Activated T-cell treated with anti-CD3 and anti-CD28 coated beads, Interleukin-2, amount 50 U/mL, for 72 hours (primary cell): ENCODE results near the gene SLC8A3. TPM values are rescaled to one million over a fixed set of nuclear protein-coding genes. Genes with fewer than 3 reads are reported as not detected.

Source experiments
- ATAC-seq, 2 donors: fragments of 150-1000 bp; cut with Tn5 transposase; replicated peaks in 1 of 2; 2 replicates each; pipeline ENCODE4 v1.10.0; 2021; ENCODE audit warnings: moderate library complexity in 2 of 2, mild to moderate bottlenecking in 1 of 2
- DNase-seq, 2 donors: peaks; one replicate each; pipeline ENCODE4 v3.0.0; 2021 to 2022; ENCODE audit warnings: mixed read lengths in 1 of 2
- H3K27ac Mint-ChIP-seq: one replicate; pipeline ENCODE4 v1.8.0; 2022; ENCODE audit warnings: mild to moderate bottlenecking, moderate library complexity, mixed read lengths
- H3K27me3 Mint-ChIP-seq: one replicate; pipeline ENCODE4 v1.8.0; 2022; ENCODE audit warnings: low read depth, mixed read lengths
- H3K36me3 Mint-ChIP-seq, 2 donors: one replicate each; pipeline ENCODE4 v1.8.0; 2022; ENCODE audit warnings: mixed read lengths in 2 of 2, mild to moderate bottlenecking in 1 of 2; ENCODE audit not compliant: insufficient read depth in 2 of 2
- H3K4me1 Mint-ChIP-seq: one replicate; pipeline ENCODE4 v1.8.0; 2022; ENCODE audit warnings: low read depth, mixed read lengths
- H3K4me3 Mint-ChIP-seq, 2 donors: one replicate each; pipeline ENCODE4 v1.8.0; 2022; ENCODE audit warnings: mild to moderate bottlenecking in 2 of 2, mixed read lengths in 2 of 2, moderate library complexity in 2 of 2
- H3K9me3 Mint-ChIP-seq, 2 donors: one replicate each; pipeline ENCODE4 v1.8.0; 2022; ENCODE audit warnings: mixed read lengths in 2 of 2
- total RNA-seq, 2 donors: library from RNA; stranded (reverse); gene quantifications; one replicate each; pipeline ENCODE4 v1.2.3, GENCODE V29; 2022

SLC8A3 gene
- total RNA-seq, 2 donors from 2014 or later, result 0.55 to 0.93 TPM

- DNase-seq, result no peak
- no peak for ATAC-seq
- no peak overlapping the region for H3K4me3 Mint-ChIP-seq
- peaks cover 76% of the 10 kb centered on the region for H3K27me3 Mint-ChIP-seq
- H3K36me3 Mint-ChIP-seq, result no peaks in the 10 kb centered on the region
- H3K9me3 Mint-ChIP-seq, result peaks cover 0 to 4% of the 10 kb centered on the region in 2 donors
- peaks cover 10% of the 10 kb centered on the region for H3K4me1 Mint-ChIP-seq
- H3K27ac Mint-ChIP-seq, result no peak overlapping the region
Measured at GRCh38 chr14:70192915-70193314, 4.2 kb upstream of the SLC8A3 start.

- H3K27me3 Mint-ChIP-seq, result peaks cover 82% of the 10 kb centered on the region
- ATAC-seq (no peak), DNase-seq (no peak)
- H3K36me3 Mint-ChIP-seq, result peaks cover 1 to 2% of the 10 kb centered on the region in 2 donors
- H3K4me3 Mint-ChIP-seq, result no peak overlapping the region
- no peak overlapping the region for H3K27ac Mint-ChIP-seq
- H3K9me3 Mint-ChIP-seq, result peaks cover 0 to 4% of the 10 kb centered on the region in 2 donors
- H3K4me1 Mint-ChIP-seq, result peaks cover 20% of the 10 kb centered on the region
Measured at GRCh38 chr14:70190156-70190555, 1.4 kb upstream of the SLC8A3 start.

GRCh38 chr14:70189456-70190077 is 816 bp upstream of the SLC8A3 start:
- Mint-ChIP-seq H3K9me3 (peaks cover 0 to 4% of the 10 kb centered on the region in 2 donors), H3K4me3 (peak overlapping the region; percentile 72 to 80), H3K4me1 (peaks cover 20% of the 10 kb centered on the region), H3K27me3 (peaks cover 79% of the 10 kb centered on the region), H3K36me3 (peaks cover 1 to 2% of the 10 kb centered on the region in 2 donors), H3K27ac (no peak overlapping the region)
- DNase-seq, result no peak
- no peak for ATAC-seq

- Mint-ChIP-seq H3K4me1 (peaks cover 20% of the 10 kb centered on the region), H3K27ac (no peak overlapping the region), H3K27me3 (peaks cover 67% of the 10 kb centered on the region), H3K9me3 (no peaks in the 10 kb centered on the region), H3K4me3 (peak overlapping the region; percentile 77 to 89), H3K36me3 (peaks cover 1 to 2% of the 10 kb centered on the region in 2 donors)
- DNase-seq (peak; percentile 33 to 39), ATAC-seq (peak; percentile 57 to 62)
Measured at GRCh38 chr14:70188322-70188658, 461 bp downstream of the SLC8A3 start.

GRCh38 chr14:70186900-70187451 is 1.8 kb downstream of the SLC8A3 start:
- peaks cover 1 to 2% of the 10 kb centered on the region in 2 donors for H3K36me3 Mint-ChIP-seq
- ATAC-seq (no peak), DNase-seq (peak; percentile 15 to 17)
- H3K9me3 Mint-ChIP-seq, result no peaks in the 10 kb centered on the region
- H3K27ac Mint-ChIP-seq, result no peak overlapping the region
- peaks cover 20% of the 10 kb centered on the region for H3K4me1 Mint-ChIP-seq
- peaks cover 61% of the 10 kb centered on the region for H3K27me3 Mint-ChIP-seq
- peak overlapping the region; percentile 77 to 89 for H3K4me3 Mint-ChIP-seq

- H3K4me3 Mint-ChIP-seq, result no peak overlapping the region
- H3K36me3 Mint-ChIP-seq, result peaks cover 1 to 2% of the 10 kb centered on the region in 2 donors
- no peak for ATAC-seq
- H3K27ac Mint-ChIP-seq, result no peak overlapping the region
- H3K4me1 Mint-ChIP-seq, result peaks cover 12% of the 10 kb centered on the region
- H3K9me3 Mint-ChIP-seq, result no peaks in the 10 kb centered on the region
- H3K27me3 Mint-ChIP-seq, result peaks cover 33% of the 10 kb centered on the region
- no peak for DNase-seq
Measured at GRCh38 chr14:70183991-70184390, 4.8 kb downstream of the SLC8A3 start.

- Mint-ChIP-seq H3K36me3 (peaks cover 1 to 2% of the 10 kb centered on the region in 2 donors), H3K4me3 (no peak overlapping the region), H3K27ac (no peak overlapping the region), H3K9me3 (peaks cover 0 to 2% of the 10 kb centered on the region in 2 donors), H3K27me3 (peaks cover 31% of the 10 kb centered on the region), H3K4me1 (no peaks in the 10 kb centered on the region)
- ATAC-seq (no peak), DNase-seq (no peak)
Measured at GRCh38 chr14:70181276-70181675, 7.5 kb downstream of the SLC8A3 start.

- Mint-ChIP-seq H3K36me3 (peaks cover 0 to 2% of the 10 kb centered on the region in 2 donors), H3K27ac (no peak overlapping the region), H3K4me3 (no peak overlapping the region), H3K4me1 (no peaks in the 10 kb centered on the region), H3K27me3 (peaks cover 26% of the 10 kb centered on the region), H3K9me3 (peaks cover 0 to 2% of the 10 kb centered on the region in 2 donors)
- ATAC-seq (no peak), DNase-seq (no peak)
Measured at GRCh38 chr14:70180718-70181117, 8.0 kb downstream of the SLC8A3 start.

GRCh38 chr14:70177081-70177800 is 11.5 kb downstream of the SLC8A3 start:
- no peaks in the 10 kb centered on the region for H3K4me1 Mint-ChIP-seq

GRCh38 chr14:70173569-70173968 is 15.2 kb downstream of the SLC8A3 start:
- Mint-ChIP-seq H3K27me3 (peaks cover 28% of the 10 kb centered on the region), H3K9me3 (peaks cover 0 to 2% of the 10 kb centered on the region in 2 donors), H3K4me3 (no peak overlapping the region), H3K27ac (no peak overlapping the region), H3K4me1 (no peaks in the 10 kb centered on the region), H3K36me3 (no peaks in the 10 kb centered on the region)
- DNase-seq, result no peak
- ATAC-seq, result no peak

More at GRCh38 chr14:70177081-70177800, 11.5 kb downstream of the SLC8A3 start:
- Mint-ChIP-seq H3K27ac (no peak overlapping the region), H3K4me3 (no peak overlapping the region), H3K36me3 (no peaks in the 10 kb centered on the region), H3K9me3 (peaks cover 0 to 2% of the 10 kb centered on the region in 2 donors), H3K27me3 (peaks cover 24% of the 10 kb centered on the region)
- ATAC-seq (no peak), DNase-seq (no peak)

- peaks cover 17% of the 10 kb centered on the region for H3K27me3 Mint-ChIP-seq
Measured at GRCh38 chr14:70171726-70172125, 17.0 kb downstream of the SLC8A3 start.

GRCh38 chr14:70170976-70171375 is 17.8 kb downstream of the SLC8A3 start:
- DNase-seq, result no peak
- Mint-ChIP-seq H3K36me3 (no peaks in the 10 kb centered on the region), H3K9me3 (peaks cover 0 to 2% of the 10 kb centered on the region in 2 donors), H3K4me3 (no peak overlapping the region), H3K4me1 (no peaks in the 10 kb centered on the region), H3K27ac (no peak overlapping the region), H3K27me3 (peaks cover 15% of the 10 kb centered on the region)
- no peak for ATAC-seq

More at GRCh38 chr14:70171726-70172125, 17.0 kb downstream of the SLC8A3 start:
- DNase-seq, result no peak
- no peaks in the 10 kb centered on the region for H3K36me3 Mint-ChIP-seq
- no peak overlapping the region for H3K27ac Mint-ChIP-seq
- H3K4me1 Mint-ChIP-seq, result no peaks in the 10 kb centered on the region
- no peak for ATAC-seq
- peaks cover 0 to 2% of the 10 kb centered on the region in 2 donors for H3K9me3 Mint-ChIP-seq
- H3K4me3 Mint-ChIP-seq, result no peak overlapping the region

GRCh38 chr14:70168406-70168805 is 20.3 kb downstream of the SLC8A3 start:
- H3K9me3 Mint-ChIP-seq, result peaks cover 0 to 2% of the 10 kb centered on the region in 2 donors
- peaks cover 15% of the 10 kb centered on the region for H3K27me3 Mint-ChIP-seq
- H3K36me3 Mint-ChIP-seq, result no peaks in the 10 kb centered on the region
- no peak overlapping the region for H3K27ac Mint-ChIP-seq
- no peak overlapping the region for H3K4me3 Mint-ChIP-seq
- no peak for DNase-seq
- no peak for ATAC-seq
- H3K4me1 Mint-ChIP-seq, result no peaks in the 10 kb centered on the region
